ENCODE measurements around the gene OSTC. TPM values are rescaled to one million over a fixed set of nuclear protein-coding genes. Genes with fewer than 3 reads are reported as not detected.

Gene OSTC
- total and polyA plus RNA-seq, 2 of the 13 experiments (the other 11 are each of a cell fraction or from before 2014, with no cell fraction given) = 208 to 380 TPM

- TF ChIP-seq ZBTB40 (IDR thresholded peaks at IDR 0.05) (peak; percentile 67), ZBTB40 (CRISPR knock-in tag; IDR thresholded peaks at IDR 0.05) (0 out of 2 replicates have a peak, but pooled peaks have one; percentile 32), ZNF775 (CRISPR knock-in tag; IDR thresholded peaks at IDR 0.05; ENCODE audit: borderline replicate concordance) (no peak), KLF13 (CRISPR knock-in tag; IDR thresholded peaks at IDR 0.05) (no peak), SRSF4 (IDR thresholded peaks at IDR 0.05; ENCODE audit: low read depth, low read length, poor library complexity, severe bottlenecking) (no peak), ZNF564 (CRISPR knock-in tag; IDR thresholded peaks at IDR 0.05) (no peak), ISL2 (CRISPR knock-in tag; IDR thresholded peaks at IDR 0.05) (no peak), ZFP37 (CRISPR knock-in tag; IDR thresholded peaks at IDR 0.05; ENCODE audit: borderline replicate concordance) (no peak), ZFP62 (CRISPR knock-in tag; IDR thresholded peaks at IDR 0.05) (no peak), ZNF788 (CRISPR knock-in tag; IDR thresholded peaks at IDR 0.05; ENCODE audit: borderline replicate concordance) (peak; percentile 94), CERS6 (CRISPR knock-in tag; IDR thresholded peaks at IDR 0.05) (no peak), MAFK (conservative IDR thresholded peaks at IDR 0.05 in 1 of 2, IDR thresholded peaks at IDR 0.05 in 1 of 2; ENCODE audit: low read length in 2 of 2) (no peak), KMT2B (CRISPR knock-in tag; IDR thresholded peaks at IDR 0.05) (peak; percentile 77; the same call in 1 of the 2 replicates), MYPOP (CRISPR knock-in tag; IDR thresholded peaks at IDR 0.05) (no peak; the same call in 1 of the 2 replicates), RFX1 (IDR thresholded peaks at IDR 0.05) (peak; percentile 82), ZBTB20 (CRISPR knock-in tag; IDR thresholded peaks at IDR 0.05; ENCODE audit: borderline replicate concordance, low read depth) (no peak; the same call in 1 of the 2 replicates), KDM3A (CRISPR knock-in tag; IDR thresholded peaks at IDR 0.05; ENCODE audit: low read depth) (0 out of 2 replicates have a peak, but pooled peaks have one; percentile 48), ZZZ3 (CRISPR knock-in tag; IDR thresholded peaks at IDR 0.05; ENCODE audit: borderline replicate concordance) (peak; percentile 96; the same call in 1 of the 2 replicates), ZNF205 (CRISPR knock-in tag; IDR thresholded peaks at IDR 0.05) (0 out of 2 replicates have a peak, but pooled peaks have one; percentile 39)
Measured at GRCh38 chr4:108620101-108620932, 30.1 kb upstream of the OSTC start, which contains the start of gene RPL34 (continued).

Measured in HepG2 (cell line).